Smooth muscle cell (in vitro differentiated cells): ENCODE data around the gene NEK6. TPM values are rescaled to one million over a fixed set of nuclear protein-coding genes. Genes with fewer than 3 reads are reported as not detected.

ENCODE experiments used
- DNase-seq: peaks from one replicate; lab custom pipeline; 2025; ENCODE audit not compliant: unreplicated experiment; lab: John Stamatoyannopoulos, UW
- H2AFZ ChIP-seq: fragments of 200-600 bp; sonication (generic); 2 replicates; pipeline ENCODE4 v1.6.0; 2016; ENCODE audit warnings: antibody characterized with exemption, low read depth, mild to moderate bottlenecking
- H3F3A ChIP-seq: fragments of 200-600 bp; sonication (generic); 2 replicates; pipeline ENCODE4 v1.6.0; 2017; ENCODE audit warnings: antibody characterized with exemption, low read depth
- H3K27ac ChIP-seq: fragments of 200-600 bp; sonication (generic); 2 replicates; pipeline ENCODE4 v1.5.1; 2016; ENCODE audit warnings: low read depth, mild to moderate bottlenecking
- H3K27me3 ChIP-seq: fragments of 200-600 bp; sonication (generic); 2 replicates; pipeline ENCODE4 v1.6.1; 2016; ENCODE audit warnings: low read depth, mild to moderate bottlenecking
- H3K36me3 ChIP-seq: fragments of 200-600 bp; sonication (generic); 2 replicates; pipeline ENCODE4 v1.5.1; 2016; ENCODE audit warnings: low read depth
- H3K4me1 ChIP-seq: fragments of 200-600 bp; sonication (generic); 2 replicates; pipeline ENCODE4 v1.5.1; 2016; ENCODE audit warnings: low read depth
- H3K4me2 ChIP-seq: fragments of 200-600 bp; sonication (generic); 2 replicates; pipeline ENCODE4 v1.6.0; 2016; ENCODE audit warnings: mild to moderate bottlenecking
- H3K4me3 ChIP-seq: fragments of 200-600 bp; sonication (generic); 2 replicates; pipeline ENCODE4 v1.5.1; 2016; ENCODE audit warnings: mild to moderate bottlenecking
- H3K79me2 ChIP-seq: fragments of 200-600 bp; sonication (generic); 2 replicates; pipeline ENCODE4 v1.6.0; 2016; ENCODE audit warnings: low read depth, mild to moderate bottlenecking
- H3K9ac ChIP-seq: fragments of 200-600 bp; sonication (generic); 2 replicates; pipeline ENCODE4 v1.6.0; 2016; ENCODE audit warnings: low read depth
- H3K9me3 ChIP-seq: fragments of 200-600 bp; sonication (generic); replicated peaks from 2 replicates; pipeline ENCODE4 v1.5.1; 2016; ENCODE audit warnings: low read depth
- H4K20me1 ChIP-seq: fragments of 200-600 bp; sonication (generic); 2 replicates; pipeline ENCODE4 v1.6.0; 2016; ENCODE audit warnings: low read depth
- CTCF ChIP-seq: fragments of 200-600 bp; sonication (generic); IDR thresholded peaks from 2 replicates; pipeline ENCODE4 v1.5.1; 2017; ENCODE audit warnings: borderline replicate concordance, mild to moderate bottlenecking, antibody characterized with exemption; ENCODE audit not compliant: insufficient read depth, poor library complexity, severe bottlenecking
- WGBS: methylation state at CpG from one replicate; pipeline ENCODE4 v1.1.7; 2016; ENCODE audit warnings: low lambda C conversion rate; 5-methylcytosine and 5-hydroxymethylcytosine counted together
- polyA plus RNA-seq: library from polyadenylated mRNA; unstranded; fragments of >200 nt; fragmentation: Nextera tagmentation; extraction: Ambion mirVana; gene quantifications from 2 replicates; pipeline ENCODE4 v1.2.1, GENCODE V29; 2016
- total RNA-seq: library from RNA; depleted of rRNA; stranded (reverse); fragments of >200 nt; gene quantifications from 2 replicates; pipeline ENCODE4 v1.2.3, GENCODE V29; 2014

NEK6 gene
- total and polyA plus RNA-seq, 2 experiments from 2014 or later: 45.9 to 108 TPM

- Histone ChIP-seq H4K20me1 (no peaks in the 10 kb centered on the region), H3K4me3 (no peak overlapping the region), H3K9ac (no peak overlapping the region), H3K36me3 (no peaks in the 10 kb centered on the region), H3F3A (peaks cover 46% of the 10 kb centered on the region), H3K4me1 (peaks cover 12% of the 10 kb centered on the region), H2AFZ (no peak overlapping the region), H3K27me3 (no peaks in the 10 kb centered on the region), H3K4me2 (no peak overlapping the region), H3K27ac (no peak overlapping the region), H3K9me3 (no peaks in the 10 kb centered on the region), H3K79me2 (peaks cover under 1% of the 10 kb centered on the region)
- 63% methylated on average over 3 of the region's 3 CpGs for WGBS
- DNase-seq: no peak
- TF ChIP-seq CTCF: no peak
Observed at GRCh38 chr9:124255222-124255621, 2.5 kb upstream of the NEK6 start.

- peak overlapping the region; percentile 60 for H3K27ac ChIP-seq
- H3K4me3 ChIP-seq: no peak overlapping the region
- no peak overlapping the region for H3K9ac ChIP-seq
- DNase-seq: no peak
- no peaks in the 10 kb centered on the region for H3K36me3 ChIP-seq
- H4K20me1 ChIP-seq: peaks cover 5% of the 10 kb centered on the region
- no peaks in the 10 kb centered on the region for H3K9me3 ChIP-seq
- WGBS: 58% methylated on average over 11 of the region's 11 CpGs
- H3F3A ChIP-seq: peaks cover 52% of the 10 kb centered on the region
- H2AFZ ChIP-seq: no peak overlapping the region
- TF ChIP-seq CTCF: no peak
- peaks cover 12% of the 10 kb centered on the region for H3K79me2 ChIP-seq
- H3K4me1 ChIP-seq: peaks cover 23% of the 10 kb centered on the region
- H3K4me2 ChIP-seq: no peak overlapping the region
- no peaks in the 10 kb centered on the region for H3K27me3 ChIP-seq
Observed at GRCh38 chr9:124256517-124257069, 1.2 kb upstream of the NEK6 start.

GRCh38 chr9:124257070-124257843, 492 bp upstream of the NEK6 start:
- H3K4me1 ChIP-seq: peaks cover 29% of the 10 kb centered on the region

More at GRCh38 chr9:124257070-124257843, 492 bp upstream of the NEK6 start:
- Histone ChIP-seq H3K4me3 (peak overlapping the region; percentile 40), H3K79me2 (peaks cover 18% of the 10 kb centered on the region), H3K36me3 (no peaks in the 10 kb centered on the region), H3K9me3 (no peaks in the 10 kb centered on the region), H3K27ac (peak overlapping the region; percentile 60), H4K20me1 (peaks cover 12% of the 10 kb centered on the region), H2AFZ (no peak overlapping the region), H3K4me2 (peak overlapping the region; percentile 30), H3K9ac (no peak overlapping the region), H3F3A (peaks cover 53% of the 10 kb centered on the region), H3K27me3 (no peaks in the 10 kb centered on the region)
- 53% methylated on average over 28 of the region's 31 CpGs for WGBS
- no peak for DNase-seq
- no peak for TF ChIP-seq CTCF
